Measurements from ENCODE around the gene CDK3.

DNA sequence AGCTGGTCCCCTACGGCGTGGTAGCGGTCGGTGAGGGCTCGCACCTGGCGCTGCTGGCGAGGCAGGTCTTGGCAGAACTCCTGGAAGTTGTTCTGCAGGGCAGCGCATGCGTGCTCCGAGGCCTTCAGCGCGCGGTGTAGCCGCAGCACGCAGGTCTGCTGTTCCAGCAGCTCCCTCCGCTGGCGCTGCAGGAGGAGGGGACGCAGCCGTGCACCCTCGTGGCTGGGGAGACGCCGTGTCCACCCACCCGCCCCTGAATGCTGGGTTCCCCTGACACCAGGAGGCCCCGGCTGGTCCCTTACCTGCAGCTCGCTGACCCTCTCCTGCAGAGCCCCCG lies 14.2 kb downstream of the CDK3 start:
- TF ChIP-seq POLR2AphosphoS5 (IDR thresholded peaks at IDR 0.05) (no peak), POLR2A (IDR thresholded peaks at IDR 0.05) (no peak), EP300 (IDR thresholded peaks at IDR 0.05) (no peak)
- TF ChIP-seq, protein P1, sequence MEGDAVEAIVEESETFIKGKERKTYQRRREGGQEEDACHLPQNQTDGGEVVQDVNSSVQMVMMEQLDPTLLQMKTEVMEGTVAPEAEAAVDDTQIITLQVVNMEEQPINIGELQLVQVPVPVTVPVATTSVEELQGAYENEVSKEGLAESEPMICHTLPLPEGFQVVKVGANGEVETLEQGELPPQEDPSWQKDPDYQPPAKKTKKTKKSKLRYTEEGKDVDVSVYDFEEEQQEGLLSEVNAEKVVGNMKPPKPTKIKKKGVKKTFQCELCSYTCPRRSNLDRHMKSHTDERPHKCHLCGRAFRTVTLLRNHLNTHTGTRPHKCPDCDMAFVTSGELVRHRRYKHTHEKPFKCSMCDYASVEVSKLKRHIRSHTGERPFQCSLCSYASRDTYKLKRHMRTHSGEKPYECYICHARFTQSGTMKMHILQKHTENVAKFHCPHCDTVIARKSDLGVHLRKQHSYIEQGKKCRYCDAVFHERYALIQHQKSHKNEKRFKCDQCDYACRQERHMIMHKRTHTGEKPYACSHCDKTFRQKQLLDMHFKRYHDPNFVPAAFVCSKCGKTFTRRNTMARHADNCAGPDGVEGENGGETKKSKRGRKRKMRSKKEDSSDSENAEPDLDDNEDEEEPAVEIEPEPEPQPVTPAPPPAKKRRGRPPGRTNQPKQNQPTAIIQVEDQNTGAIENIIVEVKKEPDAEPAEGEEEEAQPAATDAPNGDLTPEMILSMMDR (IDR thresholded peaks at IDR 0.05) = no peak
